ENCODE measurements around the gene TMEM127. TPM values are rescaled to one million over a fixed set of nuclear protein-coding genes. Genes with fewer than 3 reads are reported as not detected.

Gene TMEM127
- total RNA-seq, 1 experiment from 2014 or later = 25.5 TPM

DNA sequence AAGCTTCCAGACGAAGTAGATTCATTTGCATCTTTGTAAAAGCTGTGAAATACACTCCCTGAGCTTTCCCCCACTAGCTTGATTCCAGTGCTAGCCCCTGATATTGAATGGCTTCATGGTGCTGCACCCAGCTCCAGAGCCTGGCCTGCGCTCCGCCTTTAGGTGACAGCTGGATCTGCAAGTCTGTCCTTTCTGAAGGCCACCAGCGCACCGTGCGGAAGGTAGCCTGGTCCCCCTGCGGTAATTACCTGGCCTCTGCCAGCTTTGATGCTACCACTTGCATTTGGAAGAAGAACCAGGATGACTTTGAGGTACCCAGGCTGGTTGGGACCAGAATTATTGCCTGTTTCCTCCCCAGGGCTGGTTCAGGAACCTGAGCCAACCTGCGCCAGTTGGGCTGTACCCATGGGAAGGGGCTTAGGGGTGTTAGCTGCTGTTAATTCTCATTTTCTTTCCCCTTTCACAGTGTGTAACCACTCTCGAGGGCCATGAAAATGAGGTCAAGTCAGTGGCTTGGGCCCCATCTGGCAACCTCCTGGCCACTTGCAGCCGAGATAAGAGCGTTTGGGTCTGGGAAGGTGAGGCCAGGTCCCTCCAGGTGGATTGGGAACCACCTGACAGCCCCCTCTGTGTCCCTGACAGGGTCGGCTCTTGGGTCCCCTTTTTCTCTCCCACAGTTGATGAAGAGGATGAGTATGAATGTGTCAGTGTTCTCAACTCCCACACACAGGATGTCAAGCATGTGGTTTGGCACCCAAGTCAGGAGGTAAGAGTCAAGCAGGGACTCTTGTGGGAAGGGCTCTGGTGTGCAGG lies 1.6 kb upstream of the TMEM127 start:
- POLR2A ChIA-PET (ENCODE audit: low non-redundant PET) = interaction anchor here (0.7 kb wide), 2 partner anchors 93 to 110 kb away, joined by 3 read pairs; no protein-coding TSS in a partner anchor
- peak; percentile 71 for DNase-seq (ENCODE audit: low spot score)

DNA sequence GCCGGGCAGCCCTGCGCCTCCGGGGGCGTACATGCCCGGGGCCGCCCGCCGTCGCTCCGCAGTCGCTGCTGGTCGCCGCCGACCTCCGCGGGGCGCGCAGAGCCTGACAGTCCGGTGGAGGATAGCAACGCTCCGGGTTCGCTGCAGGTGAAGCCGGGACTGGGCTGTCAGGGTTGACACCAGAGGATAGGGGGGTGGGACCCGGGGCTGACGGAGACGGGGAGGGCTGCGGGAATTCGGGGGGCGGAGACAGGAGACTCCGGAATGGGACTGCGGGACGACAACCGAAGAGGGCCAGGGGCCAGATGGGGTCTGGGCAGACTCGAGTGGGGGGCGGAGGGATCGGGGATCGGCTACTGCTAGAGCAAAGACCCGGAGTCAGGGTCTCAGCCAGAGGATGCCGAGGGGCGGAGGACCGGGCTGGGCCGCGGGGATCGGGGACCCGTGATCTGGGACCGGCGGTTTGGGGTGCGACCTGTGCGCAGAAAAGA lies 403 bp downstream of the TMEM127 start:
- intact Hi-C loops (cut with micrococcal nuclease; ENCODE audit: unreplicated experiment) = loop anchor here (2.0 to 5.0 kb wide), 2 partner anchors 58 to 127 kb away; partner anchors contain the start of genes ASTL and STARD7
- Histone ChIP-seq H3K9me3 (ENCODE audit: low read depth, low read length, poor library complexity, severe bottlenecking) (no peaks in the 10 kb centered on the region), H3K36me3 (ENCODE audit: insufficient read depth, low read length, poor library complexity, severe bottlenecking) (peaks cover 28% of the 10 kb centered on the region), H3K4me1 (ENCODE audit: insufficient read depth, low read length, poor library complexity, severe bottlenecking) (no peaks in the 10 kb centered on the region), H3K4me3 (ENCODE audit: low read depth, low read length, poor library complexity, severe bottlenecking) (peak overlapping the region; percentile 98), H3K27ac (ENCODE audit: low read depth, low read length, poor library complexity, severe bottlenecking) (peak overlapping the region; percentile 85), H3K27me3 (replicated peaks; ENCODE audit: insufficient read depth, low read depth, low read length, poor library complexity) (no peaks in the 10 kb centered on the region)
- no TSS peak for BruUV-seq (replicated peaks)
- TF ChIP-seq EZH2 (IDR thresholded peaks at IDR 0.05; ENCODE audit: borderline replicate concordance, low read depth, low read length, poor library complexity, severe bottlenecking) = no peak
- TF ChIP-seq, protein P1, sequence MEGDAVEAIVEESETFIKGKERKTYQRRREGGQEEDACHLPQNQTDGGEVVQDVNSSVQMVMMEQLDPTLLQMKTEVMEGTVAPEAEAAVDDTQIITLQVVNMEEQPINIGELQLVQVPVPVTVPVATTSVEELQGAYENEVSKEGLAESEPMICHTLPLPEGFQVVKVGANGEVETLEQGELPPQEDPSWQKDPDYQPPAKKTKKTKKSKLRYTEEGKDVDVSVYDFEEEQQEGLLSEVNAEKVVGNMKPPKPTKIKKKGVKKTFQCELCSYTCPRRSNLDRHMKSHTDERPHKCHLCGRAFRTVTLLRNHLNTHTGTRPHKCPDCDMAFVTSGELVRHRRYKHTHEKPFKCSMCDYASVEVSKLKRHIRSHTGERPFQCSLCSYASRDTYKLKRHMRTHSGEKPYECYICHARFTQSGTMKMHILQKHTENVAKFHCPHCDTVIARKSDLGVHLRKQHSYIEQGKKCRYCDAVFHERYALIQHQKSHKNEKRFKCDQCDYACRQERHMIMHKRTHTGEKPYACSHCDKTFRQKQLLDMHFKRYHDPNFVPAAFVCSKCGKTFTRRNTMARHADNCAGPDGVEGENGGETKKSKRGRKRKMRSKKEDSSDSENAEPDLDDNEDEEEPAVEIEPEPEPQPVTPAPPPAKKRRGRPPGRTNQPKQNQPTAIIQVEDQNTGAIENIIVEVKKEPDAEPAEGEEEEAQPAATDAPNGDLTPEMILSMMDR (conservative IDR thresholded peaks at IDR 0.05; ENCODE audit: low read depth, low read length) = no peak
- ChIA-PET POLR2A (ENCODE audit: low non-redundant PET) (no interaction called here), CTCF (interaction anchor here (1.0 kb wide), 2 partner anchors 91 to 127 kb away, joined by 3 to 7 read pairs; partner anchors contain the start of gene ASTL)
- DNase-seq (ENCODE audit: low spot score) = peak; percentile 30

More for the DNA sequence above, 1.6 kb upstream of the TMEM127 start:
- intact Hi-C loops (cut with micrococcal nuclease; ENCODE audit: unreplicated experiment) = loop anchor here (5.0 kb wide), 1 partner anchor 60 kb away; the partner anchor contains the start of gene STARD7
- Histone ChIP-seq H3K36me3 (ENCODE audit: insufficient read depth, low read length, poor library complexity, severe bottlenecking) (peaks cover 41% of the 10 kb centered on the region), H3K9me3 (ENCODE audit: low read depth, low read length, poor library complexity, severe bottlenecking) (no peaks in the 10 kb centered on the region), H3K4me3 (ENCODE audit: low read depth, low read length, poor library complexity, severe bottlenecking) (peak overlapping the region; percentile 98), H3K27ac (ENCODE audit: low read depth, low read length, poor library complexity, severe bottlenecking) (no peak overlapping the region), H3K4me1 (ENCODE audit: insufficient read depth, low read length, poor library complexity, severe bottlenecking) (no peaks in the 10 kb centered on the region), H3K27me3 (replicated peaks; ENCODE audit: insufficient read depth, low read depth, low read length, poor library complexity) (no peaks in the 10 kb centered on the region)
- TF ChIP-seq, protein P1 (conservative IDR thresholded peaks at IDR 0.05; ENCODE audit: low read depth, low read length) = peak; percentile 55
- no peak for TF ChIP-seq EZH2 (IDR thresholded peaks at IDR 0.05; ENCODE audit: borderline replicate concordance, low read depth, low read length, poor library complexity, severe bottlenecking)
- CTCF ChIA-PET = interaction anchor here (0.6 to 1.0 kb wide), 7 partner anchors 26 to 245 kb away, joined by 3 to 10 read pairs (median 6); no protein-coding TSS in a partner anchor
- BruUV-seq (replicated peaks) = no TSS peak

DNA sequence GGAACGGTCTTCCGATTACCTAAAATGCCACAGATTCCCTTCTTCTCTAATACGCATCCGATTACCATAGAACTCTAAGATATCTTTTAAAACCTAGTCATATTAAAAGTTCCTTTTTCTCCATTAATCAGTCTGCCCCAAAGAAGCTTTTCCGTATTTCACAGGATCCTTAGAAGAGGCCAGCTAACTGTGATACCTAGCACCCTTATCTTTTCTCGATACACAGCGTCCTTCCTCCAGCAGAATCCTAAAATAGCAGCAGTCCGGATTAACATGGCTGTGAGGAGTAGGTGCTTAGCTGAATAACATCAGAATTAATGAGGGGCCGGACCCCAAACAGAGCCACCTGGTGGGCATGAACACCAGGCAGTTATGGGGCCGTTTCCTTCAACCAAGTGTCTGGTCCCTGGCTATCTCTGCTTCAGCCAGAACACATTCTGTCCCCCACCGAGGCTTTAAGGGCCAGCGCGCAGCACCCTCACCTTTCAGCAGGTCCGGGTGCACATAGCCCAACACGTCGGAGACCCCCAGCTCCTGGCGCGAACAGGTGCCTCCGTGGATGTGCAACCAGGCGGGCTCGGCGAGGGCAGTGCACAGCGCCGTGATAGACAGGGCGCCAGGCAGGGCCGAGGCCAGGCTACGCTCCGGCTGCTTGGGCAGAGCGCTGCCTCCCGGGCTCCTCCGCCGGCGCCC lies 995 bp downstream of the TMEM127 start:
- peak overlapping the region; percentile 85 for H3K27ac ChIP-seq (ENCODE audit: low read depth, low read length, poor library complexity, severe bottlenecking)
- BruUV-seq (replicated peaks) = no TSS peak
- POLR2A ChIA-PET (ENCODE audit: low non-redundant PET) = no interaction called here
- no peaks in the 10 kb centered on the region for H3K4me1 ChIP-seq (ENCODE audit: insufficient read depth, low read length, poor library complexity, severe bottlenecking)
- no peaks in the 10 kb centered on the region for H3K9me3 ChIP-seq (ENCODE audit: low read depth, low read length, poor library complexity, severe bottlenecking)
- DNase-seq (ENCODE audit: low spot score) = peak; percentile 67
- H3K27me3 ChIP-seq (replicated peaks; ENCODE audit: insufficient read depth, low read depth, low read length, poor library complexity) = no peaks in the 10 kb centered on the region
- CTCF ChIA-PET = interaction anchor here (0.6 to 1.0 kb wide), 3 partner anchors 91 to 272 kb away, joined by 3 to 7 read pairs (median 4); partner anchors contain the start of gene ASTL
- H3K4me3 ChIP-seq (ENCODE audit: low read depth, low read length, poor library complexity, severe bottlenecking) = peak overlapping the region; percentile 98
- peaks cover 26% of the 10 kb centered on the region for H3K36me3 ChIP-seq (ENCODE audit: insufficient read depth, low read length, poor library complexity, severe bottlenecking)
- no peak for TF ChIP-seq EZH2 (IDR thresholded peaks at IDR 0.05; ENCODE audit: borderline replicate concordance, low read depth, low read length, poor library complexity, severe bottlenecking)
- TF ChIP-seq, protein P1 (conservative IDR thresholded peaks at IDR 0.05; ENCODE audit: low read depth, low read length) = peak; percentile 56
- intact Hi-C loops (cut with micrococcal nuclease; ENCODE audit: unreplicated experiment) = loop anchor here (2.0 to 5.0 kb wide), 3 partner anchors 48 to 126 kb away; partner anchors contain the start of genes ASTL and STARD7
